Naive thymus-derived CD4-positive, alpha-beta T cell (primary cell): Measurements from ENCODE around the gene KAZN. TPM values are rescaled to one million over a fixed set of nuclear protein-coding genes. Genes with fewer than 3 reads are reported as not detected.
"Not testable (repeated sequence)": the region's sequence is repeated elsewhere in the genome, so short reads cannot be mapped to it uniquely, and the experiment has no call there.

ENCODE experiments used
- ATAC-seq: fragments of 150-1000 bp; cut with Tn5 transposase; 2 replicates; pipeline ENCODE4 v1.10.0; 2021; ENCODE audit warnings: mild to moderate bottlenecking, moderate library complexity
- CTCF ChIA-PET: fragments of 350-600 bp; sonication (Branson Sonifier 250); formaldehyde crosslinking; loops from one replicate; lab custom pipeline; 2021; ENCODE audit warnings: antibody characterized with exemption; lab: Charles Lee
- POLR2A ChIA-PET: fragments of 350-600 bp; sonication (Branson Sonifier 250); formaldehyde crosslinking; loops from one replicate; lab custom pipeline; 2021; ENCODE audit warnings: antibody characterized with exemption, inconsistent platforms; lab: Charles Lee
- DNase-seq, 9 donors: peaks; one replicate each; pipeline versions ENCODE4 v3.0.0 to v3.0.0-alpha.2; 2020 to 2022; ENCODE audit warnings: mixed read lengths in 1 of 9
- H3K27ac ChIP-seq: one replicate; pipeline ENCODE4 v1.7.0; 2013; ENCODE audit warnings: mild to moderate bottlenecking, low read depth, low read length, moderate library complexity
- H3K27me3 ChIP-seq, 2 donors: one replicate each; pipeline ENCODE4 v1.7.0; 2013; ENCODE audit warnings: low read length in 2 of 2, mild to moderate bottlenecking in 2 of 2, moderate library complexity in 2 of 2; ENCODE audit not compliant: control insufficient read depth in 2 of 2, insufficient read depth in 2 of 2
- H3K36me3 ChIP-seq, 3 experiments: 1 replicate in 2 of 3; 2 replicates in 1 of 3; pipeline ENCODE4 v1.7.0; 2013; ENCODE audit warnings: low read length in 3 of 3, mild to moderate bottlenecking in 3 of 3, moderate library complexity in 1 of 3; ENCODE audit not compliant: insufficient read depth in 3 of 3, control insufficient read depth in 2 of 3
- H3K4me1 ChIP-seq, 2 donors: one replicate each; pipeline ENCODE4 v1.7.0; 2013; ENCODE audit warnings: low read length in 2 of 2, mild to moderate bottlenecking in 2 of 2, moderate library complexity in 1 of 2; ENCODE audit not compliant: control insufficient read depth in 2 of 2, insufficient read depth in 2 of 2
- H3K4me3 ChIP-seq: 2 replicates; pipeline ENCODE4 v1.7.0; 2013; ENCODE audit warnings: mild to moderate bottlenecking, low read length
- H3K9me3 ChIP-seq, 3 experiments: 1 replicate in 2 of 3; 2 replicates in 1 of 3; pipeline ENCODE4 v1.7.0; 2013; ENCODE audit warnings: low read length in 3 of 3; ENCODE audit not compliant: control insufficient read depth in 2 of 3
- H3K27ac Mint-ChIP-seq, 9 donors: one replicate each; pipeline ENCODE4 v1.8.0; 2020 to 2022; ENCODE audit warnings: mixed read lengths in 9 of 9, mild to moderate bottlenecking in 8 of 9, moderate library complexity in 5 of 9, inconsistent platforms in 2 of 9
- H3K27me3 Mint-ChIP-seq, 5 donors: one replicate each; pipeline ENCODE4 v1.8.0; 2021 to 2022; ENCODE audit warnings: mixed read lengths in 5 of 5, mild to moderate bottlenecking in 1 of 5
- H3K36me3 Mint-ChIP-seq, 5 donors: one replicate each; pipeline ENCODE4 v1.8.0; 2020 to 2022; ENCODE audit warnings: mixed read lengths in 5 of 5, mild to moderate bottlenecking in 3 of 5, inconsistent platforms in 1 of 5
- H3K4me1 Mint-ChIP-seq, 7 donors: one replicate each; pipeline ENCODE4 v1.8.0; 2020 to 2022; ENCODE audit warnings: mixed read lengths in 7 of 7, mild to moderate bottlenecking in 3 of 7, inconsistent platforms in 1 of 7
- H3K4me3 Mint-ChIP-seq, 10 donors: one replicate each; pipeline ENCODE4 v1.8.0; 2020 to 2022; ENCODE audit warnings: mild to moderate bottlenecking in 10 of 10, mixed read lengths in 10 of 10, moderate library complexity in 6 of 10, inconsistent platforms in 2 of 10
- H3K9me3 Mint-ChIP-seq, 11 donors: one replicate each; pipeline ENCODE4 v1.8.0; 2020 to 2022; ENCODE audit warnings: mixed read lengths in 11 of 11, mild to moderate bottlenecking in 4 of 11, inconsistent platforms in 1 of 11, moderate library complexity in 1 of 11
- intact Hi-C, 2 donors: fragments of 100-400 bp; cut with micrococcal nuclease; formaldehyde crosslinking; loops; one replicate each; pipeline ENCODE4 v1.15.1; 2023
- polyA plus RNA-seq, 2 donors: library from polyadenylated mRNA; unstranded; fragments of 300-500 nt; fragmentation: Illumina TruSeq; gene quantifications; one replicate each; pipeline ENCODE4 v1.2.3, GENCODE V29; 2021
- total RNA-seq, 6 experiments: library from RNA in 5 of 6; stranded (reverse) in 5 of 6; gene quantifications; 1 replicate in 5 of 6; 2 replicates in 1 of 6; pipeline ENCODE4 v1.2.3 and lab custom pipeline; 2021 to 2026

Gene KAZN
- total and polyA plus RNA-seq, 7 experiments from 2014 or later = 0.08 to 0.87 (median 0.30) TPM

GRCh38 chr1:15040685-15041084 lies 442.2 kb downstream of the KAZN start:
- POLR2A ChIA-PET, H3K27ac ChIP-seq, ATAC-seq, intact Hi-C loops, H3K9me3 ChIP-seq, H3K36me3 ChIP-seq, H3K27me3 ChIP-seq, H3K4me1 ChIP-seq, DNase-seq, H3K36me3 Mint-ChIP-seq, H3K4me1 Mint-ChIP-seq, H3K4me3 ChIP-seq, H3K27ac Mint-ChIP-seq, CTCF ChIA-PET, H3K4me3 Mint-ChIP-seq, H3K27me3 Mint-ChIP-seq, H3K9me3 Mint-ChIP-seq: not testable (repeated sequence)

- H3K27ac Mint-ChIP-seq = no peak overlapping the region
- H3K4me1 Mint-ChIP-seq = no peaks in the 10 kb centered on the region
- Histone ChIP-seq H3K4me1 (no peaks in the 10 kb centered on the region), H3K4me3 (no peak overlapping the region), H3K36me3 (no peaks in the 10 kb centered on the region), H3K27ac (no peak overlapping the region), H3K27me3 (no peaks in the 10 kb centered on the region), H3K9me3 (no peaks in the 10 kb centered on the region)
- ChIA-PET CTCF (no interaction called here), POLR2A (no interaction called here)
- intact Hi-C loops = no loop called here
- no peaks in the 10 kb centered on the region for H3K9me3 Mint-ChIP-seq
- no peak overlapping the region for H3K4me3 Mint-ChIP-seq
- no peak for DNase-seq
- no peaks in the 10 kb centered on the region for H3K36me3 Mint-ChIP-seq
- no peaks in the 10 kb centered on the region for H3K27me3 Mint-ChIP-seq
- ATAC-seq = no peak
Measured at GRCh38 chr1:15042866-15043265, 444.4 kb downstream of the KAZN start.

DNA sequence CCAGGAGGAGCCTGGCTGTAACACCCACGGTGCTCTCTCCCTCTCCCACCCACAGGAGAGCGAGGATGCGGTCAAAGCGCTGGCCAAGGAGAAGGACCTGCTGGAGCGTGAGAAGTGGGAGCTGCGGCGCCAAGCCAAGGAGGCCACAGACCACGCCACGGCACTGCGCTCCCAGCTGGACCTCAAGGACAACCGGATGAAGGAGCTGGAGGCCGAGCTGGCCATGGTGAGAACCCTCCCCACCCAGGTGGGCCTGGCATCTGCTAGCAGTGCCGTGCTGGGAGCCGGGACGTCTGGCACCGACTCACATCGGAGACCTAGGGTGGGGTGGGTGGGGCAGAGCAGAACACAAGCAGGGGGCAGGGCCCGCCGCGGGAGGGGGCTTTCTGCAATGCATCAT lies 445.4 kb downstream of the KAZN start:
- CTCF ChIA-PET = no interaction called here
- H3K27ac ChIP-seq = no peak overlapping the region
- no peak overlapping the region for H3K27ac Mint-ChIP-seq
- intact Hi-C loops = no loop called here
- no peaks in the 10 kb centered on the region for H3K9me3 Mint-ChIP-seq
- H3K4me3 ChIP-seq = no peak overlapping the region
- H3K27me3 Mint-ChIP-seq = no peaks in the 10 kb centered on the region
- H3K36me3 ChIP-seq = no peaks in the 10 kb centered on the region
- H3K4me1 ChIP-seq = no peaks in the 10 kb centered on the region
- H3K9me3 ChIP-seq = no peaks in the 10 kb centered on the region
- DNase-seq (no peak), ATAC-seq (no peak)
- POLR2A ChIA-PET = no interaction called here
- no peak overlapping the region for H3K4me3 Mint-ChIP-seq
- H3K4me1 Mint-ChIP-seq = no peaks in the 10 kb centered on the region
- H3K27me3 ChIP-seq = no peaks in the 10 kb centered on the region
- no peaks in the 10 kb centered on the region for H3K36me3 Mint-ChIP-seq

DNA sequence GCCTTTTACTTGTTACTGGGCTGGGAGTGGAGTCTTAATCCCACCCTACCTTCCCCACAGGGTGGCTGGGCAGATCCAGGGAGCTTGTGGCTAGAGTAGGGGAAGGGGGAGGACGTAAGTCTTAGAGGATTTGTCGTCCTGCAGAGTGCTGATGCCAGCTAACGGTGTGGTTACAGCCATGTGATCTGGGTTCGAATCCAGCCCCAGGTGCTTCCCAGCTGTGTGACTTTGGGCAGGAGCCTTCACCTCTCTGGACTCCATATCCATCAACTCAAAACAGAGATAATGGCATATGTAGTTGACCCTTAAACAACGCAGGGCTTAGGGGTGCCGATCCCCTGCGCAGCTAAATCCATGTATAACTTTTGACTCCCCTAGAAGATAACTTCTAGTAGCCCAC lies 446.6 kb downstream of the KAZN start:
- Histone ChIP-seq H3K9me3 (no peaks in the 10 kb centered on the region), H3K27me3 (no peaks in the 10 kb centered on the region), H3K4me1 (no peaks in the 10 kb centered on the region), H3K4me3 (no peak overlapping the region), H3K36me3 (no peaks in the 10 kb centered on the region), H3K27ac (no peak overlapping the region)
- Mint-ChIP-seq H3K27me3 (no peaks in the 10 kb centered on the region), H3K4me3 (no peak overlapping the region), H3K9me3 (no peaks in the 10 kb centered on the region), H3K4me1 (no peaks in the 10 kb centered on the region), H3K27ac (no peak overlapping the region), H3K36me3 (no peaks in the 10 kb centered on the region)
- ATAC-seq (no peak), DNase-seq (no peak)
- POLR2A ChIA-PET = no interaction called here
- CTCF ChIA-PET = no interaction called here
- intact Hi-C loops = loop anchor here (5.0 kb wide), 3 partner anchors 268 to 1378 kb away; no protein-coding TSS in a partner anchor

GRCh38 chr1:15046487-15047165 lies 448.1 kb downstream of the KAZN start:
- no peaks in the 10 kb centered on the region for H3K4me1 Mint-ChIP-seq
- H3K27ac Mint-ChIP-seq = no peak overlapping the region
- ATAC-seq = peak; percentile 51
- H3K4me3 Mint-ChIP-seq = no peak overlapping the region
- H3K9me3 Mint-ChIP-seq = no peaks in the 10 kb centered on the region
- DNase-seq = peak in 7 of 9 donors; percentile 17 to 60 (median 38)
- Histone ChIP-seq H3K9me3 (no peaks in the 10 kb centered on the region), H3K27me3 (no peaks in the 10 kb centered on the region), H3K27ac (no peak overlapping the region), H3K36me3 (no peaks in the 10 kb centered on the region), H3K4me1 (no peaks in the 10 kb centered on the region), H3K4me3 (no peak overlapping the region)
- intact Hi-C loops = loop anchor here (5.0 kb wide), 3 partner anchors 269 to 1379 kb away; no protein-coding TSS in a partner anchor
- CTCF ChIA-PET = interaction anchor here (0.6 to 1.2 kb wide), 4 partner anchors 12 to 1218 kb away, joined by 3 to 4 read pairs (median 4); no protein-coding TSS in a partner anchor
- no peaks in the 10 kb centered on the region for H3K36me3 Mint-ChIP-seq
- no peaks in the 10 kb centered on the region for H3K27me3 Mint-ChIP-seq
- POLR2A ChIA-PET = no interaction called here

- DNase-seq (no peak), ATAC-seq (no peak)
- Histone ChIP-seq H3K27ac (no peak overlapping the region), H3K9me3 (no peaks in the 10 kb centered on the region), H3K4me3 (no peak overlapping the region), H3K36me3 (no peaks in the 10 kb centered on the region), H3K27me3 (no peaks in the 10 kb centered on the region), H3K4me1 (no peaks in the 10 kb centered on the region)
- CTCF ChIA-PET = interaction anchor here (0.6 to 1.2 kb wide), 4 partner anchors 13 to 1219 kb away, joined by 3 to 4 read pairs (median 4); no protein-coding TSS in a partner anchor
- Mint-ChIP-seq H3K36me3 (no peaks in the 10 kb centered on the region), H3K27ac (no peak overlapping the region), H3K27me3 (no peaks in the 10 kb centered on the region), H3K4me3 (no peak overlapping the region), H3K4me1 (no peaks in the 10 kb centered on the region), H3K9me3 (no peaks in the 10 kb centered on the region)
- intact Hi-C loops = loop anchor here (5.0 kb wide), 3 partner anchors 270 to 1380 kb away; no protein-coding TSS in a partner anchor
- POLR2A ChIA-PET = no interaction called here
Measured at GRCh38 chr1:15047237-15047636, 448.8 kb downstream of the KAZN start.

GRCh38 chr1:15048437-15048980 lies 450.0 kb downstream of the KAZN start:
- Histone ChIP-seq H3K36me3 (no peaks in the 10 kb centered on the region), H3K27ac (no peak overlapping the region), H3K9me3 (no peaks in the 10 kb centered on the region), H3K27me3 (no peaks in the 10 kb centered on the region), H3K4me3 (no peak overlapping the region), H3K4me1 (no peaks in the 10 kb centered on the region)
- POLR2A ChIA-PET = no interaction called here
- Mint-ChIP-seq H3K4me1 (no peaks in the 10 kb centered on the region), H3K4me3 (no peak overlapping the region), H3K9me3 (no peaks in the 10 kb centered on the region), H3K27ac (no peak overlapping the region), H3K36me3 (no peaks in the 10 kb centered on the region), H3K27me3 (no peaks in the 10 kb centered on the region)
- ATAC-seq (no peak), DNase-seq (no peak)
- intact Hi-C loops = loop anchor here (5.0 kb wide), 3 partner anchors 271 to 1381 kb away; no protein-coding TSS in a partner anchor
- CTCF ChIA-PET = no interaction called here
